NT2/D1 (cell line): ENCODE results near the gene FAM118B.

Experiments
- YY1 ChIP-seq: IDR thresholded peaks from 2 replicates; pipeline ENCODE4 v1.6.1; 2011; ENCODE audit not compliant: insufficient read length, insufficient read depth
- ZNF274 ChIP-seq: IDR thresholded peaks from 2 replicates; pipeline ENCODE4 v1.6.1; 2011; ENCODE audit warnings: mild to moderate bottlenecking, low read depth, low read length

DNA sequence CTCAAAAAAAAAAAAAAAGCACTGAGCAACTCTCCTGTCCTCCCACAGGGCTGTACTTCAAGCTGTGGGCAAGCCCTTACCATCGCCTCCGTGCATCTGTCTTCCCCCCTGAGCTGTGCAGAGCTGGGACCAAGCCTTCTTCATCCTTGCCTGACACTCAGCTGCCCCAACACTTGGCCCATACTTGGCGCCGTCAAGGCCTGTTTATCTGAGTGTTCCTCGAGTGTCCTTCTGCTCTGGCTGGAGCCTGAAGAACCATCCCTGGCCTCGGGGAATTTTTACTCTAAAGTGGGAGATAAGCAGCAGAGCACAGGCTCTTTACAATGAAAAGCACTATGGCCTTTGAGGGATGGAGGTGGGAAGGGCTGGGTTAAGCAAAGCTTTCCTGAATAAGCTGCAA is 69.7 kb downstream of the FAM118B start:
- no peak for TF ChIP-seq YY1
- no peak for TF ChIP-seq ZNF274
